ENCODE data around the gene STAT1.

The STAT1 gene

GRCh38 chr2:190977505-190977904, 36.5 kb downstream of the STAT1 start:
- no peaks in the 10 kb centered on the region for H3K4me1 Mint-ChIP-seq

GRCh38 chr2:190976521-190976920, 37.5 kb downstream of the STAT1 start:
- no peaks in the 10 kb centered on the region for H3K27me3 Mint-ChIP-seq
- H3K9me3 Mint-ChIP-seq = no peaks in the 10 kb centered on the region
- H3K27ac Mint-ChIP-seq = peak overlapping the region; percentile 41
- no peaks in the 10 kb centered on the region for H3K4me1 Mint-ChIP-seq
- H3K36me3 Mint-ChIP-seq = peaks cover 43% of the 10 kb centered on the region
- ATAC-seq (ENCODE audit: low read depth) (no peak), DNase-seq (ENCODE audit: low spot score in 2 of 2) (no peak)
- no peak overlapping the region for H3K4me3 Mint-ChIP-seq

More at GRCh38 chr2:190977505-190977904, 36.5 kb downstream of the STAT1 start:
- ATAC-seq (ENCODE audit: low read depth) (no peak), DNase-seq (ENCODE audit: low spot score in 2 of 2) (no peak)
- Mint-ChIP-seq H3K9me3 (no peaks in the 10 kb centered on the region), H3K27me3 (no peaks in the 10 kb centered on the region), H3K36me3 (peaks cover 48% of the 10 kb centered on the region), H3K4me3 (no peak overlapping the region), H3K27ac (no peak overlapping the region)

GRCh38 chr2:190974629-190975361, 39.2 kb downstream of the STAT1 start:
- Mint-ChIP-seq H3K27me3 (no peaks in the 10 kb centered on the region), H3K4me1 (no peaks in the 10 kb centered on the region), H3K36me3 (peaks cover 37% of the 10 kb centered on the region), H3K4me3 (no peak overlapping the region), H3K9me3 (no peaks in the 10 kb centered on the region), H3K27ac (peak overlapping the region; percentile 47)
- DNase-seq (ENCODE audit: low spot score in 2 of 2) (no peak), ATAC-seq (ENCODE audit: low read depth) (no peak)

GRCh38 chr2:190973726-190974628, 40.0 kb downstream of the STAT1 start:
- H3K27ac Mint-ChIP-seq = peak overlapping the region; percentile 47
- H3K27me3 Mint-ChIP-seq = no peaks in the 10 kb centered on the region
- no peaks in the 10 kb centered on the region for H3K4me1 Mint-ChIP-seq
- no peaks in the 10 kb centered on the region for H3K9me3 Mint-ChIP-seq
- no peak overlapping the region for H3K4me3 Mint-ChIP-seq
- ATAC-seq (ENCODE audit: low read depth) = no peak
- H3K36me3 Mint-ChIP-seq = peaks cover 38% of the 10 kb centered on the region
- no peak for DNase-seq (ENCODE audit: low spot score in 2 of 2)

GRCh38 chr2:190973262-190973661, 40.7 kb downstream of the STAT1 start:
- H3K4me3 Mint-ChIP-seq = no peak overlapping the region
- H3K9me3 Mint-ChIP-seq = no peaks in the 10 kb centered on the region
- no peak for ATAC-seq (ENCODE audit: low read depth)
- H3K4me1 Mint-ChIP-seq = no peaks in the 10 kb centered on the region
- no peaks in the 10 kb centered on the region for H3K27me3 Mint-ChIP-seq
- no peak for DNase-seq (ENCODE audit: low spot score in 2 of 2)
- H3K36me3 Mint-ChIP-seq = peaks cover 34% of the 10 kb centered on the region
- no peak overlapping the region for H3K27ac Mint-ChIP-seq

- Mint-ChIP-seq H3K4me3 (no peak overlapping the region), H3K9me3 (no peaks in the 10 kb centered on the region), H3K27ac (no peak overlapping the region), H3K36me3 (peaks cover 33% of the 10 kb centered on the region), H3K4me1 (no peaks in the 10 kb centered on the region), H3K27me3 (no peaks in the 10 kb centered on the region)
- ATAC-seq (ENCODE audit: low read depth) (no peak), DNase-seq (ENCODE audit: low spot score in 2 of 2) (no peak)
Measured at GRCh38 chr2:190972846-190973245, 41.1 kb downstream of the STAT1 start.

GRCh38 chr2:190972213-190972612, 41.8 kb downstream of the STAT1 start:
- H3K9me3 Mint-ChIP-seq = no peaks in the 10 kb centered on the region
- H3K27ac Mint-ChIP-seq = no peak overlapping the region
- peaks cover 28% of the 10 kb centered on the region for H3K36me3 Mint-ChIP-seq
- no peaks in the 10 kb centered on the region for H3K27me3 Mint-ChIP-seq
- no peak for DNase-seq (ENCODE audit: low spot score in 2 of 2)
- H3K4me1 Mint-ChIP-seq = no peaks in the 10 kb centered on the region
- ATAC-seq (ENCODE audit: low read depth) = no peak
- no peak overlapping the region for H3K4me3 Mint-ChIP-seq

- Mint-ChIP-seq H3K36me3 (peaks cover 26% of the 10 kb centered on the region), H3K4me1 (no peaks in the 10 kb centered on the region), H3K27me3 (no peaks in the 10 kb centered on the region), H3K27ac (peak overlapping the region; percentile 71), H3K9me3 (no peaks in the 10 kb centered on the region), H3K4me3 (no peak overlapping the region)
- no peak for ATAC-seq (ENCODE audit: low read depth)
- DNase-seq (ENCODE audit: low spot score in 2 of 2) = no peak
Measured at GRCh38 chr2:190970873-190971506, 43.0 kb downstream of the STAT1 start.

- DNase-seq (ENCODE audit: low spot score in 2 of 2) (no peak), ATAC-seq (ENCODE audit: low read depth) (no peak)
- H3K4me1 Mint-ChIP-seq = no peaks in the 10 kb centered on the region
- no peaks in the 10 kb centered on the region for H3K27me3 Mint-ChIP-seq
- H3K27ac Mint-ChIP-seq = peak overlapping the region; percentile 71
- H3K9me3 Mint-ChIP-seq = no peaks in the 10 kb centered on the region
- peaks cover 26% of the 10 kb centered on the region for H3K36me3 Mint-ChIP-seq
- H3K4me3 Mint-ChIP-seq = no peak overlapping the region
Measured at GRCh38 chr2:190970160-190970559, 43.8 kb downstream of the STAT1 start.

GRCh38 chr2:190968522-190968921, 45.4 kb downstream of the STAT1 start:
- Mint-ChIP-seq H3K27me3 (no peaks in the 10 kb centered on the region), H3K27ac (peak overlapping the region; percentile 68), H3K36me3 (peaks cover 16% of the 10 kb centered on the region), H3K4me1 (peaks cover 6% of the 10 kb centered on the region), H3K4me3 (no peak overlapping the region), H3K9me3 (no peaks in the 10 kb centered on the region)
- ATAC-seq (ENCODE audit: low read depth) (no peak), DNase-seq (ENCODE audit: low spot score in 2 of 2) (no peak)

GRCh38 chr2:190965580-190966222, 48.3 kb downstream of the STAT1 start:
- no peak for ATAC-seq (ENCODE audit: low read depth)
- H3K27ac Mint-ChIP-seq = peak overlapping the region; percentile 31
- H3K27me3 Mint-ChIP-seq = no peaks in the 10 kb centered on the region
- H3K4me3 Mint-ChIP-seq = no peak overlapping the region
- H3K9me3 Mint-ChIP-seq = no peaks in the 10 kb centered on the region
- H3K4me1 Mint-ChIP-seq = peaks cover 6% of the 10 kb centered on the region
- H3K36me3 Mint-ChIP-seq = peaks cover 17% of the 10 kb centered on the region
- DNase-seq (ENCODE audit: low spot score in 2 of 2) = no peak

GRCh38 chr2:190964170-190964795, 49.7 kb downstream of the STAT1 start:
- ATAC-seq (ENCODE audit: low read depth) (peak; percentile 89), DNase-seq (ENCODE audit: low spot score in 2 of 2) (no peak)
- Mint-ChIP-seq H3K9me3 (no peaks in the 10 kb centered on the region), H3K4me1 (peaks cover 6% of the 10 kb centered on the region), H3K4me3 (no peak overlapping the region), H3K36me3 (peaks cover 13% of the 10 kb centered on the region), H3K27ac (peak overlapping the region; percentile 73), H3K27me3 (no peaks in the 10 kb centered on the region)

- H3K27ac Mint-ChIP-seq = peak overlapping the region; percentile 6
- peaks cover 8% of the 10 kb centered on the region for H3K4me1 Mint-ChIP-seq
- H3K36me3 Mint-ChIP-seq = peaks cover 13% of the 10 kb centered on the region
- no peaks in the 10 kb centered on the region for H3K27me3 Mint-ChIP-seq
- DNase-seq (ENCODE audit: low spot score in 2 of 2) (no peak), ATAC-seq (ENCODE audit: low read depth) (no peak)
- H3K9me3 Mint-ChIP-seq = no peaks in the 10 kb centered on the region
- no peak overlapping the region for H3K4me3 Mint-ChIP-seq
Measured at GRCh38 chr2:190963088-190963487, 50.9 kb downstream of the STAT1 start.
